AG10803 (cell line): ENCODE data around the gene FBXL14.

Source experiments
- DNase-seq: peaks from one replicate; pipeline ENCODE4 v3.0.0; 2010; ENCODE audit warnings: low read depth
- H3K4me3 ChIP-seq: 2 replicates; pipeline ENCODE4 v1.5.1; 2011; ENCODE audit warnings: mild to moderate bottlenecking, low read length, control low read depth
- TF ChIP-seq, protein P1 (sequence below): conservative IDR thresholded peaks from 2 replicates; pipeline ENCODE4 v1.5.1; 2011; ENCODE audit warnings: mild to moderate bottlenecking, low read length, control low read depth, inconsistent platforms

Gene FBXL14

DNA sequence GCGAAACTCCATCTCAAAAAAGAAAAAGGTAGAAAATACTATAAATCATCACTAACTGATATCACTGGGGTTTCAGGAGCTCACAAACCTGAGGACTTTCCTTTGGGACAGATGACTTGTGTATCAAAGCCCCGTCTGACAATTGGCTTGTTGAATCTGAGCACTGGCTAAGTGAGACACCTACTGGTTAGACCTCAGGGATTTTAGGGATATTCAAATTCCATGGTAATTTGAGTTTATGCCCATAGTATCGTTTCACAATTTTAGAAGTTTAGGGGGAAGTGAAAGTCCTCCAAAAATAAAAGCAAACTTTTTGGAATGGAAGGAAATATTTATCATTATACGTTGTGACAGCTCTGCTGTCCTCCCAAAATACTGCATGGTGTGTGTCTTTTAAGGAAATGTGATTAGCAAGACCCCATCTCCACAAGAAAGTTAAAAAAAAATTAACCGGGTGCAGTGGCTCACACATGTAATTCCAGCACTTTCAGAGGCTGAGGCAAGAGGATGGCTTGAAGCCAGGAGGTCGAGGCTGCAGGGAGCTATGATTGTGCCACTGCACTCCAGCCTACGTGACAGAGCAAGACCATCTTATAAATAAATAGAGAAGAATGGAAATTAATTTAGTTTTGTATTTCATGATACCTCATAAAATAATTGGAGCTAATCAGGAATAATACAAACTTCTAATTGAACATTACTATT lies 49.2 kb downstream of the FBXL14 start:
- no peak overlapping the region for H3K4me3 ChIP-seq
- TF ChIP-seq, protein P1, sequence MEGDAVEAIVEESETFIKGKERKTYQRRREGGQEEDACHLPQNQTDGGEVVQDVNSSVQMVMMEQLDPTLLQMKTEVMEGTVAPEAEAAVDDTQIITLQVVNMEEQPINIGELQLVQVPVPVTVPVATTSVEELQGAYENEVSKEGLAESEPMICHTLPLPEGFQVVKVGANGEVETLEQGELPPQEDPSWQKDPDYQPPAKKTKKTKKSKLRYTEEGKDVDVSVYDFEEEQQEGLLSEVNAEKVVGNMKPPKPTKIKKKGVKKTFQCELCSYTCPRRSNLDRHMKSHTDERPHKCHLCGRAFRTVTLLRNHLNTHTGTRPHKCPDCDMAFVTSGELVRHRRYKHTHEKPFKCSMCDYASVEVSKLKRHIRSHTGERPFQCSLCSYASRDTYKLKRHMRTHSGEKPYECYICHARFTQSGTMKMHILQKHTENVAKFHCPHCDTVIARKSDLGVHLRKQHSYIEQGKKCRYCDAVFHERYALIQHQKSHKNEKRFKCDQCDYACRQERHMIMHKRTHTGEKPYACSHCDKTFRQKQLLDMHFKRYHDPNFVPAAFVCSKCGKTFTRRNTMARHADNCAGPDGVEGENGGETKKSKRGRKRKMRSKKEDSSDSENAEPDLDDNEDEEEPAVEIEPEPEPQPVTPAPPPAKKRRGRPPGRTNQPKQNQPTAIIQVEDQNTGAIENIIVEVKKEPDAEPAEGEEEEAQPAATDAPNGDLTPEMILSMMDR, result peak; percentile 53
- DNase-seq, result peak; percentile 58

DNA sequence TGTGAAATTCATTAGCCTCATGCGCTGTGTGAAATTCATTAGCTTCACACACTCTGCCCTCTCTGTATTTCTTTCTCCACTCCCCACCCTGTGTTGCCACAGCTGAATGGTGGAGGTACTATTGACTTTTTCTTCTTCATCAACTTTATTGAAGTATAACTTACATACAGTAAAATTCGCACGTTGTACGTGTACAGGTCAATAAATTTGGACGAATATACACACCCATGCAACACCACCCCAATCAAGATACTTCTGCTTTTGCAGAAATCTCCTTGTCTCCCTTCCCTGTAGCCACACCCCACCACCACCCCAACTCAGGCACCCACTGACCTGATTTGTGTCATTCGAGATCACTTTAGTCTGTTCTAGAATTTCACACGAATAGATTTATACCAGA lies 51.8 kb downstream of the FBXL14 start:
- no peak for DNase-seq
- no peak overlapping the region for H3K4me3 ChIP-seq
- TF ChIP-seq, protein P1, result no peak

DNA sequence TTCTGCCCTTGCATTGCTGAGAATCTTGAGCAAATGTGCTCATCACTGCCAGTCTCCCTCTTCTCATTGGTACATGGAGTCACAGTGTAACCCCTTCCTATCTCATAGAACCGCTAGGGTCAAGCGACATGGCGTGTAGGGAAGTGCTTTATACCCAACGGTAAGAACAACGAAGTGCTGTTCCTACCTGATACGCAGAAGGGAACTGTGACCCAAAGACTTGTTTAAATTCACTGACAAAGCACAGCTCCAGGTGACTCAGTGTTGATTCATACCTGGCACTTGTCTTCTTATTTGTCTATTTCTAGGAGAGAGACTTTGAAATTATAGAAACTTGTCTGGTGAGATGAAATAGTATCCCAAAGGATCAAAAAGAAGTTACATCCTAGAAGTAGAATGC lies 53.7 kb downstream of the FBXL14 start:
- no peak overlapping the region for H3K4me3 ChIP-seq
- no peak for DNase-seq
- TF ChIP-seq, protein P1, result no peak

DNA sequence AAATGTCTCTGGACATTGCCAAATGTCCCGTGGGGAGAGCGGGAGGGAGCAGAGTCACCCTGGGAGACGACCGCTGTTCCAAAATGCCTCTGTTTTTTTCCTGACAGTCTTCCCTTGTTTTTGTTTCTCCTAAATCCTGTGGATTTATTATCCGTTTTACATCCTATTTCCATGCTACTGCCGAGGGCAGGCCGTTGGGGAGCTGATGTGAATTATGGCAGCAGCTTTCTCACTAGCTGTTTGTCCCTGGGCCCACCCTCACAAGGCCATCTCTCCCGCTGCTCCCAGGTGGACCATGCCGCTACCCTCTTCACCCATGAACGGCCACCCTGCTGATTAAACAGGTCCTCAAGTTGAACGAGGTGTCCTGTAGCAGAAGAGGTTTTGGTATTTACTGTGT lies 55.2 kb downstream of the FBXL14 start:
- TF ChIP-seq, protein P1, result no peak
- DNase-seq, result no peak
- H3K4me3 ChIP-seq, result no peak overlapping the region

DNA sequence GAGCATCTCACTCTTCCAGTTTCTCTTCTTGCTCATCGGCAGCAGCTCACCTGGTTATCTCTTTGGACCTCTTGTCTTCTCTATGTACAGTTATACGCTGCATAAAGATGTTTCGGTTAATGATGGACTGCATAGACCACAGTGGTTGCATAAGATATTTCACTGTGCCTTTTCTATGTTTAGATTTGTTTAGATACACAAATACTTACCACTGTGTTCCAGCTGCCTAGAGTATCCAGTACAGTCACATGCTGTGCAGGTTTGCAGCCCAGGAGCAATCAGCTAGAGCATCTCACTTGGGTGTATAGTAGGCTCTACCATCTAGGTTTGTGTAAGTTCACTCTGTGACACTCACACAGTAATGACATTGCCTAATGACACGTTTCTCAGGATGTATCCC lies 57.6 kb downstream of the FBXL14 start:
- TF ChIP-seq, protein P1, result no peak
- H3K4me3 ChIP-seq, result no peak overlapping the region
- DNase-seq, result no peak

DNA sequence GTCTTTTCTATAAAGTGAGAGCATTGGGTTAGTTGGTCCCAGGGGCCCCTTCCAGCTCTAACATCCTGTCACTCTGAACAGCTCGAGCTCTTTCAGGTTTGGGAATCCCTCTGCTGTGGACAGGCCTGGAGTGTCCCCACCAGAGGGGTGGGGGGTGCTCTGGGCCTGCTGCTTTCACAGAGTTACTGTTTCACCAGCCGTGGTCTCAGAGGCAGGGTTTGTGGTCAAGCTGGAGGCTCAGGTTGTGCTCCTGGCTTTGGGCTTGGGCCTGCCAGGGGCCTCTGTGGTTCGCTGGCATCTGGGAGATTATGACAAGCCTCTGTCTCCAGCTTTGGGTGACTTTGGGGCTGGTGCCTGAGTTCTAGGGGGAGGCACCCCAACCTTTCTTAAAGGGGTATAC lies 59.6 kb downstream of the FBXL14 start:
- DNase-seq, result no peak
- no peak overlapping the region for H3K4me3 ChIP-seq
- TF ChIP-seq, protein P1, result no peak

DNA sequence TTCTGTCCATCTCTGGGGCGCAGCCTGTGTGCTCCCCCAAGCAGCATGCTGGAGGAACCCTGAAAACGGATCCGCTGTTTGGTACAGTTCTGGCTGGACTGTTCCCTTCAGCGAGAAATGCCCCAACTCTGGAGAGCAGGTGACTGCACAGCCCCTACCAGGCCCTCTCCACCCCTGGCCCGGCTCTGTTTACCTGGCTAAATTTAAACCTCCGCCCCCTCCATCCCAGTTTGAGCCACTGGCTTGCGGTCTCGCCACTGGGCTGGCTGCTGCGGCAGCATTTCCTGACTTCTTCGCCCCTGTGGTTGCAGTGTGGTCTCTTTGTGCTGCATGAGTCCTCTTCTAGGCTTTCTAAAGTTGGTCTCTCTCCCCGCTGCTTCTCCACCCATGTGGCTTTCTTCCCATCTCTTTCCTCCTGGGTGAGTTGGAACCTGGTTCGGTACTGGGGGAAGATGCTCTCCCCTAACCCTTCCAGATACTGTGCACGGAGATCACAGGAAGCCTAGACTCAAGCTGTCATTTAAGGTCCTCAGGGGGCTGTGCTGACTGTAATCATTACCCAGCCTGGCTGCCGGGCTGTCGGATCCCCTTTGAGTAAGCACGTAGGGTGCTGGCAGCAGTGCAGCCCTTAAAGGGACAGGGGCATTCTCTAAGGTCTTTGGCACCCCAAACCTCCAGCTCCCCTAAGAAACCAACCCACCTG lies 60.6 kb downstream of the FBXL14 start:
- DNase-seq, result no peak
- H3K4me3 ChIP-seq, result peak overlapping the region; percentile 75

More for the DNA sequence above, 60.6 kb downstream of the FBXL14 start:
- TF ChIP-seq, protein P1, result no peak
